K562 (cell line): ENCODE measurements around the gene DVL3. TPM values are rescaled to one million over a fixed set of nuclear protein-coding genes. Genes with fewer than 3 reads are reported as not detected.

Experiments used
- ATAC-seq: fragments of 200-7000 bp; cut with Tn5 transposase; 3 replicates; pipeline ENCODE4 v1.9.1; 2020; ENCODE audit warnings: moderate library complexity
- BruUV-seq: library from RNA; stranded (reverse); fragments of 400-500 nt; replicated peaks from 2 replicates; lab custom pipeline; 2021; lab: Mats Ljungman, UMichigan
- CTCF ChIA-PET: fragments of 300-600 bp; formaldehyde crosslinking; extraction: SDS; loops from one replicate; lab custom pipeline; 2021; ENCODE audit warnings: low intra/inter-chr PET ratio; lab: Yijun Ruan, JAX
- POLR2A ChIA-PET: fragments of 300-600, 350-650 bp; sonication (Branson Sonifier 250); formaldehyde crosslinking; extraction: SDS; loops from one replicate; lab custom pipeline; 2021; ENCODE audit warnings: antibody characterized with exemption, inconsistent platforms; lab: Yijun Ruan, JAX
- DNase-seq, 4 experiments: peaks; one replicate each; pipeline versions ENCODE4 v3.0.0 to v3.0.0-alpha.2; 2011 to 2018; ENCODE audit warnings: low spot score in 3 of 4, mixed read lengths in 3 of 4; ENCODE audit errors: extremely low read depth in 1 of 4
- FAIRE-seq: peaks from 2 replicates; lab custom pipeline; 2011; peaks lifted over from hg19 to GRCh38; lab: Jason Lieb, UNC
- H2AFZ ChIP-seq: 2 replicates; pipeline ENCODE4 v1.6.0; 2011; ENCODE audit warnings: low read depth, low read length, control low read depth, inconsistent platforms
- H3K27ac ChIP-seq: fragments of 200-600 bp; 3 replicates; pipeline ENCODE4 v1.8.0; 2011; ENCODE audit warnings: low read depth, mild to moderate bottlenecking, control low read depth, inconsistent platforms, low read length, moderate library complexity, mixed read lengths; ENCODE audit errors: extremely low read depth
- H3K27me3 ChIP-seq, 2 experiments: fragments of 300-600 bp in 1 of 2; 2 replicates in 1 of 2; 3 replicates in 1 of 2; pipeline versions ENCODE4 v1.6.0 to v1.8.0; 2011; ENCODE audit warnings: inconsistent platforms in 2 of 2, low read length in 2 of 2, mild to moderate bottlenecking in 1 of 2, mixed read lengths in 1 of 2, moderate library complexity in 1 of 2; ENCODE audit not compliant: control insufficient read depth in 2 of 2, insufficient read depth in 2 of 2
- H3K36me3 ChIP-seq: fragments of 300-600 bp; 3 replicates; pipeline ENCODE4 v1.8.0; 2011; ENCODE audit warnings: mild to moderate bottlenecking, low read length, inconsistent platforms; ENCODE audit not compliant: control insufficient read depth, insufficient read depth
- H3K4me1 ChIP-seq, 2 experiments: fragments of 200-600 bp in 1 of 2; replicated peaks in 1 of 2; 2 replicates in 1 of 2; 3 replicates in 1 of 2; pipeline versions ENCODE4 v1.5.1 to v1.8.0; 2011; ENCODE audit warnings: inconsistent platforms in 2 of 2, low read length in 2 of 2, mild to moderate bottlenecking in 1 of 2, mixed read lengths in 1 of 2, moderate library complexity in 1 of 2; ENCODE audit not compliant: control insufficient read depth in 2 of 2, insufficient read depth in 2 of 2
- H3K4me2 ChIP-seq: 2 replicates; pipeline ENCODE4 v1.6.1; 2011; ENCODE audit warnings: low read length, control low read depth, inconsistent platforms, mixed read lengths; ENCODE audit not compliant: insufficient read depth
- H3K4me3 ChIP-seq: fragments of 200-600 bp; sonication (generic), shearing (Covaris generic); 2 replicates; pipeline ENCODE4 v1.5.1; 2016; ENCODE audit warnings: control low read depth, inconsistent platforms
- H3K79me2 ChIP-seq: fragments of 200-600 bp; 3 replicates; pipeline ENCODE4 v1.8.0; 2011; ENCODE audit warnings: low read length, inconsistent platforms; ENCODE audit not compliant: control insufficient read depth, insufficient read depth
- H3K9ac ChIP-seq, 2 experiments: 2 replicates each; pipeline versions ENCODE4 v1.6.0 to v1.6.1; 2011; ENCODE audit warnings: low read depth in 2 of 2, low read length in 2 of 2, control low read depth in 1 of 2, inconsistent platforms in 1 of 2, mild to moderate bottlenecking in 1 of 2, mixed read lengths in 1 of 2; ENCODE audit not compliant: insufficient read depth in 1 of 2
- H3K9me1 ChIP-seq: one replicate; pipeline ENCODE4 v1.6.0; 2011; ENCODE audit warnings: inconsistent platforms, mild to moderate bottlenecking, low read length, moderate library complexity; ENCODE audit not compliant: control insufficient read depth, insufficient read depth
- H3K9me3 ChIP-seq: replicated peaks from 2 replicates; pipeline ENCODE4 v1.5.1; 2011; ENCODE audit warnings: low read depth, low read length, inconsistent platforms; ENCODE audit not compliant: control insufficient read depth, insufficient read depth
- H4K20me1 ChIP-seq: replicated peaks from 2 replicates; pipeline ENCODE4 v1.6.1; 2011; ENCODE audit warnings: low read length, inconsistent platforms, mixed read lengths; ENCODE audit not compliant: control insufficient read depth, insufficient read depth
- CREB1 ChIP-seq, 2 experiments: sonication (generic) in 1 of 2; formaldehyde crosslinking in 1 of 2; IDR thresholded peaks; 2 replicates each; pipeline versions ENCODE4 v1.6.1 to v1.8.0; 2012 to 2022; ENCODE audit warnings: inconsistent platforms in 1 of 2, mild to moderate bottlenecking in 1 of 2, missing genetic modification reagents in 1 of 2, moderate library complexity in 1 of 2
- MCM5 ChIP-seq: fragments of 450-650 bp; IDR thresholded peaks from 2 replicates; pipeline ENCODE4 v1.6.1; 2016; ENCODE audit warnings: low read depth
- NR2C1 ChIP-seq, 2 experiments: fragments of 450-650 bp; IDR thresholded peaks; 2 replicates each; pipeline ENCODE4 v1.6.1; 2017; ENCODE audit warnings: mild to moderate bottlenecking in 2 of 2, antibody characterized with exemption in 1 of 2, inconsistent platforms in 1 of 2, missing compliant biosample characterization in 1 of 2, missing genetic modification characterization in 1 of 2
- POU5F1 ChIP-seq: fragments of 150-350 bp; IDR thresholded peaks from 2 replicates; pipeline ENCODE4 v1.6.1; 2014; ENCODE audit warnings: borderline replicate concordance, low read length, low read depth, mild to moderate bottlenecking; ENCODE audit not compliant: partially characterized antibody
- STAT5B ChIP-seq: fragments of 250-450 bp; sonication (Bioruptor Pico); IDR thresholded peaks from 2 replicates; pipeline ENCODE4 v1.8.0; 2021; ENCODE audit warnings: mild to moderate bottlenecking, inconsistent platforms
- TBP ChIP-seq: optimal IDR thresholded peaks from 2 replicates; pipeline ENCODE3; 2011; ENCODE audit warnings: low read depth, low read length, improper control_type of control experiment
- ZNF584 ChIP-seq: fragments of 200-800 bp; sonication (Bioruptor generic); IDR thresholded peaks from 2 replicates; pipeline ENCODE4 v1.6.1; 2016; ENCODE audit warnings: low read depth, mild to moderate bottlenecking, missing genetic modification characterization, missing compliant biosample characterization
- ZNF639 ChIP-seq, 2 experiments: fragments of 200-800 bp in 1 of 2; sonication (Bioruptor generic) in 1 of 2; sonication (generic) in 1 of 2; formaldehyde crosslinking in 1 of 2; IDR thresholded peaks in 1 of 2; conservative IDR thresholded peaks in 1 of 2; 2 replicates each; pipeline versions ENCODE4 v1.5.0 to v1.6.1; 2016 to 2020; ENCODE audit warnings: missing compliant biosample characterization in 1 of 2, missing genetic modification characterization in 1 of 2, missing genetic modification reagents in 1 of 2
- ZNF696 ChIP-seq: fragments of 250-450 bp; sonication (Bioruptor Pico); conservative IDR thresholded peaks from 2 replicates; pipeline ENCODE4 v1.4.0; 2020; ENCODE audit warnings: mild to moderate bottlenecking, moderate library complexity
- WGBS: fragments of 100-300 bp; shearing (Covaris generic); methylation state at CpG from one replicate; pipeline ENCODE4 v1.1.6; 2016; ENCODE audit warnings: low coverage, mixed read lengths; ENCODE audit not compliant: insufficient coverage; ENCODE audit errors: missing lambda C conversion rate; 5-methylcytosine and 5-hydroxymethylcytosine counted together
- in situ Hi-C: fragments of 300-500 bp; cut with MboI; formaldehyde crosslinking; loops from 4 replicates; pipeline ENCODE4 v1.15.0; 2018; ENCODE audit warnings: inconsistent platforms, mixed read lengths
- intact Hi-C: fragments of 100-400 bp; cut with micrococcal nuclease; formaldehyde crosslinking; loops from 2 replicates; pipeline ENCODE4 v1.14.2; 2022
- polyA plus RNA-seq, 8 experiments: library from polyadenylated mRNA; depleted of rRNA in 4 of 8; stranded (reverse) in 5 of 8; unstranded in 3 of 8; fragments of >200 nt; fragmentation: Nextera tagmentation in 2 of 8; fragmentation: Illumina TruSeq in 1 of 8; extraction: Ambion mirVana in 2 of 8; extraction: Trizol in 1 of 8; gene quantifications; 2 replicates each; pipeline versions ENCODE4 v1.2.1 to v1.2.3, GENCODE V29; 2011 to 2014; ENCODE audit warnings: inconsistent platforms in 1 of 8, missing spikeins in 1 of 8
- total RNA-seq, 7 experiments: library from RNA; depleted of rRNA in 6 of 7; stranded (reverse); fragments of >200 nt in 6 of 7; fragmentation: Illumina TruSeq in 2 of 7; extraction: Trizol in 2 of 7; gene quantifications; 2 replicates each; pipeline versions ENCODE4 v1.2.1 to v1.2.3, GENCODE V29; 2011 to 2021; ENCODE audit warnings: low replicate concordance in 1 of 7
- TF ChIP-seq, protein P1 (sequence below): sonication (generic); formaldehyde crosslinking; IDR thresholded peaks from 2 replicates; pipeline ENCODE4 v1.4.0; 2020; ENCODE audit warnings: mild to moderate bottlenecking, missing genetic modification reagents
- TF ChIP-seq, protein P2 (sequence below): sonication (generic); formaldehyde crosslinking; IDR thresholded peaks from 2 replicates; pipeline ENCODE4 v1.8.0; 2023; ENCODE audit warnings: mild to moderate bottlenecking, missing genetic modification reagents
- TF ChIP-seq, protein P3 (sequence below): fragments of 450-650 bp; formaldehyde crosslinking; IDR thresholded peaks from 2 replicates; pipeline ENCODE4 v1.4.0; 2020; ENCODE audit warnings: mild to moderate bottlenecking, moderate library complexity

The DVL3 gene
- total and polyA plus RNA-seq, 9 of the 15 experiments (the other 6 are each of a cell fraction or from before 2014, with no cell fraction given) = 3.1 to 57.9 (median 20.1) TPM

- intact Hi-C loops (no loop called here), in situ Hi-C loops (no loop called here)
- ATAC-seq = no peak
- no peak overlapping the region for H3K4me2 ChIP-seq
- no TSS peak for BruUV-seq
- H3K27me3 ChIP-seq = no peaks in the 10 kb centered on the region
- 95% methylated on average over 10 of the region's 10 CpGs for WGBS
- DNase-seq = no peak
- no peak overlapping the region for H3K4me3 ChIP-seq
- POLR2A ChIA-PET = interaction anchor here (0.6 to 1.2 kb wide), 3 partner anchors 9 to 136 kb away, joined by 3 read pairs; no protein-coding TSS in a partner anchor
- H3K9me1 ChIP-seq = peaks cover 2% of the 10 kb centered on the region
- peak overlapping the region in 1 of 2 experiments; percentile 43; a peak in 2 of 4 replicates for H3K9ac ChIP-seq
- H4K20me1 ChIP-seq = 0 out of 2 replicates have a peak, but pooled peaks cover 4% of the 10 kb centered on the region
- CTCF ChIA-PET = no interaction called here
- H3K9me3 ChIP-seq = no peaks in the 10 kb centered on the region
- peaks cover 0 to 4% of the 10 kb centered on the region in 2 experiments; a peak in 1 of 5 replicates for H3K4me1 ChIP-seq
- peaks cover 11% of the 10 kb centered on the region for H3K79me2 ChIP-seq
- peaks cover 77% of the 10 kb centered on the region; the same call in 2 of the 3 replicates for H3K36me3 ChIP-seq
- no peak overlapping the region for H2AFZ ChIP-seq
- no peak for FAIRE-seq
- H3K27ac ChIP-seq = no peak overlapping the region
- no peak for TF ChIP-seq ZNF584 (CRISPR knock-in tag)
- TF ChIP-seq TBP = no peak
- TF ChIP-seq CREB1 (IDR thresholded peaks at IDR 0.05) = no peak
- TF ChIP-seq CREB1 (CRISPR knock-in tag; IDR thresholded peaks at IDR 0.05) = no peak
- no peak for TF ChIP-seq ZNF696 (CRISPR knock-in tag)
- TF ChIP-seq NR2C1 (IDR thresholded peaks at IDR 0.05) = no peak
- no peak for TF ChIP-seq NR2C1 (tag; IDR thresholded peaks at IDR 0.05)
- TF ChIP-seq, protein P1, sequence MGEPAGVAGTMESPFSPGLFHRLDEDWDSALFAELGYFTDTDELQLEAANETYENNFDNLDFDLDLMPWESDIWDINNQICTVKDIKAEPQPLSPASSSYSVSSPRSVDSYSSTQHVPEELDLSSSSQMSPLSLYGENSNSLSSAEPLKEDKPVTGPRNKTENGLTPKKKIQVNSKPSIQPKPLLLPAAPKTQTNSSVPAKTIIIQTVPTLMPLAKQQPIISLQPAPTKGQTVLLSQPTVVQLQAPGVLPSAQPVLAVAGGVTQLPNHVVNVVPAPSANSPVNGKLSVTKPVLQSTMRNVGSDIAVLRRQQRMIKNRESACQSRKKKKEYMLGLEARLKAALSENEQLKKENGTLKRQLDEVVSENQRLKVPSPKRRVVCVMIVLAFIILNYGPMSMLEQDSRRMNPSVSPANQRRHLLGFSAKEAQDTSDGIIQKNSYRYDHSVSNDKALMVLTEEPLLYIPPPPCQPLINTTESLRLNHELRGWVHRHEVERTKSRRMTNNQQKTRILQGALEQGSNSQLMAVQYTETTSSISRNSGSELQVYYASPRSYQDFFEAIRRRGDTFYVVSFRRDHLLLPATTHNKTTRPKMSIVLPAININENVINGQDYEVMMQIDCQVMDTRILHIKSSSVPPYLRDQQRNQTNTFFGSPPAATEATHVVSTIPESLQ (CRISPR knock-in tag) = no peak
- TF ChIP-seq, protein P2, sequence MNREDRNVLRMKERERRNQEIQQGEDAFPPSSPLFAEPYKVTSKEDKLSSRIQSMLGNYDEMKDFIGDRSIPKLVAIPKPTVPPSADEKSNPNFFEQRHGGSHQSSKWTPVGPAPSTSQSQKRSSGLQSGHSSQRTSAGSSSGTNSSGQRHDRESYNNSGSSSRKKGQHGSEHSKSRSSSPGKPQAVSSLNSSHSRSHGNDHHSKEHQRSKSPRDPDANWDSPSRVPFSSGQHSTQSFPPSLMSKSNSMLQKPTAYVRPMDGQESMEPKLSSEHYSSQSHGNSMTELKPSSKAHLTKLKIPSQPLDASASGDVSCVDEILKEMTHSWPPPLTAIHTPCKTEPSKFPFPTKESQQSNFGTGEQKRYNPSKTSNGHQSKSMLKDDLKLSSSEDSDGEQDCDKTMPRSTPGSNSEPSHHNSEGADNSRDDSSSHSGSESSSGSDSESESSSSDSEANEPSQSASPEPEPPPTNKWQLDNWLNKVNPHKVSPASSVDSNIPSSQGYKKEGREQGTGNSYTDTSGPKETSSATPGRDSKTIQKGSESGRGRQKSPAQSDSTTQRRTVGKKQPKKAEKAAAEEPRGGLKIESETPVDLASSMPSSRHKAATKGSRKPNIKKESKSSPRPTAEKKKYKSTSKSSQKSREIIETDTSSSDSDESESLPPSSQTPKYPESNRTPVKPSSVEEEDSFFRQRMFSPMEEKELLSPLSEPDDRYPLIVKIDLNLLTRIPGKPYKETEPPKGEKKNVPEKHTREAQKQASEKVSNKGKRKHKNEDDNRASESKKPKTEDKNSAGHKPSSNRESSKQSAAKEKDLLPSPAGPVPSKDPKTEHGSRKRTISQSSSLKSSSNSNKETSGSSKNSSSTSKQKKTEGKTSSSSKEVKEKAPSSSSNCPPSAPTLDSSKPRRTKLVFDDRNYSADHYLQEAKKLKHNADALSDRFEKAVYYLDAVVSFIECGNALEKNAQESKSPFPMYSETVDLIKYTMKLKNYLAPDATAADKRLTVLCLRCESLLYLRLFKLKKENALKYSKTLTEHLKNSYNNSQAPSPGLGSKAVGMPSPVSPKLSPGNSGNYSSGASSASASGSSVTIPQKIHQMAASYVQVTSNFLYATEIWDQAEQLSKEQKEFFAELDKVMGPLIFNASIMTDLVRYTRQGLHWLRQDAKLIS (CRISPR knock-in tag) = no peak
- TF ChIP-seq POU5F1 = no peak
- TF ChIP-seq MCM5 = no peak
- no peak for TF ChIP-seq ZNF639 (CRISPR knock-in tag; conservative IDR thresholded peaks at IDR 0.05 in 1 of 2, IDR thresholded peaks at IDR 0.05 in 1 of 2)
- no peak for TF ChIP-seq STAT5B (CRISPR knock-in tag)
- TF ChIP-seq, protein P3, sequence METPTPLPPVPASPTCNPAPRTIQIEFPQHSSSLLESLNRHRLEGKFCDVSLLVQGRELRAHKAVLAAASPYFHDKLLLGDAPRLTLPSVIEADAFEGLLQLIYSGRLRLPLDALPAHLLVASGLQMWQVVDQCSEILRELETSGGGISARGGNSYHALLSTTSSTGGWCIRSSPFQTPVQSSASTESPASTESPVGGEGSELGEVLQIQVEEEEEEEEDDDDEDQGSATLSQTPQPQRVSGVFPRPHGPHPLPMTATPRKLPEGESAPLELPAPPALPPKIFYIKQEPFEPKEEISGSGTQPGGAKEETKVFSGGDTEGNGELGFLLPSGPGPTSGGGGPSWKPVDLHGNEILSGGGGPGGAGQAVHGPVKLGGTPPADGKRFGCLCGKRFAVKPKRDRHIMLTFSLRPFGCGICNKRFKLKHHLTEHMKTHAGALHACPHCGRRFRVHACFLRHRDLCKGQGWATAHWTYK (CRISPR knock-in tag) = no peak
Measured at GRCh38 chr3:184192889-184193288, 37.7 kb downstream of the DVL3 start.
